GM18499 (cell line): ENCODE measurements around the gene MAMDC4.
A peak's percentile ranks its signal among the peaks of the same experiment; 100 is the strongest.

Experiments
- ATAC-seq: cut with Tn5 transposase; IDR thresholded peaks from one replicate; pipeline ENCODE4 v1.9.1; 2021; ENCODE audit warnings: moderate number of reproducible peaks; ENCODE audit not compliant: insufficient read depth, unreplicated experiment

The MAMDC4 gene

DNA sequence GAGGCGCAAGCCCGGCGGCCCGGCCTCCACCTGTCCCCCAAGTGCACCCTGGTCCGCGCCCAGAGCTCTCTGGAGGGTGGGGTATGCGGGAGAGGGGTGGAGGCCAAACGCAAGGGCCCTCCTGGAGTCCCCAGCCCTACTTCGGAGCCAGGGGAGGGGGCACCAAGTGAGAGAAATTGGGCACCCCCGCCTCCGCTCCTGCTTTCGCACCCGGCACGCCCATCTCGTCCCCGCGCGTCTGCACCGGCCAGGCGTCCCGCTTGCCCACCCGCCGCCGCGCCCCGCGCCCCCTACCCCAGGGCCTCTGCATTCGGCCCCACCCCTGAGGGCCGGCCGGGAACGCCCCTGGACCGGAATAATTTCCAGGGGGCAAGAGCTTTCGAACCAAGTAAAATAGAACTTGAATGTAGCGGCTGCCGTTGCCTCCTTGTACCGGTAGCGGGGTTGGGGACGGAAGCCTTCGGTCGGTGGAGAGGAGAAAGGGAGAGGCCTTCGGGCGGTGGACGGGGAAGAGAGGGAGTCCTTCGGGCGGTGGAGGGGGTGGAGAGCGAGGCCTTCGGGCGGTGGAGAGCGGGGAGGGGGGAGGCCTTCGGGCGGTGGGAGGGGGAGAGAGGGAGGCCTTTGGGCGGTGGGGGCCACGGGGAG lies 3.6 kb upstream of the MAMDC4 start:
- no peak for ATAC-seq

DNA sequence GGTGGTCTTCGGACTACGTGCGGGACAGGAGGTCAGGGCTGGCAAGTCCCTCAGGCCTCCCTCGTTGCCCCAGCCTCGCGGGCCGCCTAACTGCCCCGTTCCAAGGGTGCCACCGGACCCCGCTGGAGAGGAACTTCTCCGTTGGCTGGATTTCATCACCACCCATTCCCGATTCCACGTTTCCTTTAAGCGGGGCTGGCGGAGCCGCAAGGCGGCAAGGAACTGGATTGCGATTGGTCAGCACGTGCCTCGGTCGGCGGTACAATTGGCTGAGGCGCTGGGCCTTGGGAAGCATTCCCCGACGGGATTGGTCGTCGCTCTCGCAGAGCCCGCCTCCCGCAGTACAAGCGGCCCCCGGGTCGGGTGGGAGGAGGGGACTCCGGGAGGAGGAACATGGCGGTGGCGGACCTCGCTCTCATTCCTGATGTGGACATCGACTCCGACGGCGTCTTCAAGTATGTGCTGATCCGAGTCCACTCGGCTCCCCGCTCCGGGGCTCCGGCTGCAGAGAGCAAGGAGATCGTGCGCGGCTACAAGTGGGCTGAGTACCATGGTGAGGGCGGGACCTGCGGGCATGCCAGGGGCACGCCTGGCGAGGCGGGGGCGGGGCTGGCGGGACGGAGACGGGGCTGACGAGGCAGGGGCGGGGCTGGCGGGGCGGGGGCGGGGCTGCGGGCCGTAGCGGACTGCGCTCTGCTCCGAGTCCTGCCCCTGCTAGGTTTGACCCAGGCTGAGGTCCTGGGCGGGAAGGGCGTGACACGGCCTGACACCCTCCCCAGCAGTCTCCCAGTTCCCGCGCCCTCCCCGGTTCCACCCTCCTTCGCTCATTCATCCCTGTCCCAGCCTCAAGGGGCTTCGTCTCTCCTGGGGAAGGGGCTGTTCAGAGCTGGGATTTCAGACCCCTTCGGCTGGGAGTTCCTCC lies 2.8 kb upstream of the MAMDC4 start, which contains the start of gene PHPT1:
PHPT1 (plus strand) TSS at position 372 of the 922 bp plus-strand sequence; CDS start at position 394, 22 bp downstream.
- ATAC-seq = peak; percentile 67

DNA sequence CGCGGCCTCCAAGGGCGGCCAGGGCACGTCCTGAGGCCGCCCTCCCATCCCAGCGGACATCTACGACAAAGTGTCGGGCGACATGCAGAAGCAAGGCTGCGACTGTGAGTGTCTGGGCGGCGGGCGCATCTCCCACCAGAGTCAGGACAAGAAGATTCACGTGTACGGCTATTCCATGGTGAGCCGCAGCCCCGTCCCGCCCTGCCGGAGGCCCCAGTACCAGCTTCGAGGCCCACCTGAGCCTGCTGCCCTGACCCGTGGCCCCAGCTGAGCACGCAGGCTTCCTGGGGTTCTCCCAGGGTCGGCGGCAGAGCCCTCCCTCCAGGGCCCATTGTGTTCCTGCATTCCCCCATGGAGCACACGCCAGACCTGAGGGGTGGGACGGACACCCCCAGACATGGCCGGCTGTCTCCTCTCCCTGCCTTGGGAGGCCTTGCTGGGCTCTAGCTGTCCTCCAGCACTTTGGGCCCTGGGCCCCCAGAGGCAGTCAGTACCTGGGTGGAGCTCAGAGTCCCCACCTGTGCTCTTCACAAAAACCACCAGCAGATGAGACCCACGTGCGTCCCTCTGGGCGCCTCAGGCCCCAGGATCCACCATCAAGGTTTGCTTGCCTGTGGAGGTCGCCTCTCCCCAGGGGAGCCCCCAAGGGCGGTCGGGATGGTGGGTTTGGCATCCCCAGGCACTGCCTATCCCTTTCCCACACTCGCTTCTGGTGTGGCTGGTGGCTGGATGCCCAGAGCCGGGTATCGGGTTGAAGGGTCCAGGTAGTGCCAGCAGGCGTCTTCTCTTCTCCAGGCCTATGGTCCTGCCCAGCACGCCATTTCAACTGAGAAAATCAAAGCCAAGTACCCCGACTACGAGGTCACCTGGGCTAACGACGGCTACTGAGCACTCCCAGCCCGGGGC lies 1.9 kb upstream of the MAMDC4 start:
- ATAC-seq = no peak

DNA sequence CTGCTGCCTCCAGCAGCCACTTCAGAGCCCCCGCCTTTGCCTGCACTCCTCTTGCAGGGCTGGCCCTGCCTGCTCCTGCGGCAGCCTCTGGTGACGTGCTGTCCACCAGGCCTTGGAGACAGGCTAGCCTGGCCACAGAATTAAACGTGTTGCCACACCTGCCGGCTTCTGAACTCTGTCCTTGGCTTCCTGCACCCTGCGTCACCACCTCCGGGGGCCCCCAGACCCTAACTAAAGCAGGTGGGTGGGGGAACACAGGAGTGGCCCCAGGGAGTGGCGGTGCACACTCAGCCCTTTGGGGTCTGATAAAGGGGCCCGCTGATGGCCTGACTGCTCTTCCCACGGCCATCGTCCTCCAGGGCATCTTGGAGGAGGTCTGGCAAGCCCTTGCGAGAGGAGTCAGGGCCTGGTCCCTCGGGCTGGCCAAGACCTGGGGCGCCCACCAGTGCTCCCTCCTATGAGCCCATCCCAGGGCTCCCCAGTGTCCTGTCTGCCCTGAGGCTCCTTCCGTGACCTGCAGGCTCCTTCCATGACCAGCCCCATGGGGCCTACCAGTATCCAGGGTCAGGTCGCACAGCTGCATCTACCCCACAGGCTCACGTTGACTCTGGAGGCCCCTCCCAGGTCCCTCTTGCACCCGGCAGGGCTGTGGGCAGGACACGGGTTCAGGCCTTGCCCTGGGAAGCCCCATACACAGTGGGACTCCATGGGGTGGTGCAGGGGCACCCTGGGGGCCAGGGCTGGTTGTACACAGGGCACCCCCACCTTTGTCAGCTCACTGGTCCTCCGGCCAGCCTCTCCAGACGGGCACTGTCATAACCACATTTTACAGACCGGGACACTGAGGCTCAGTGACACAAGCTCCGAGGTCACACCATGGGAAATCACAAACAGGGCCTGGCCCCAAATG lies 1.0 kb upstream of the MAMDC4 start:
- ATAC-seq = no peak

DNA sequence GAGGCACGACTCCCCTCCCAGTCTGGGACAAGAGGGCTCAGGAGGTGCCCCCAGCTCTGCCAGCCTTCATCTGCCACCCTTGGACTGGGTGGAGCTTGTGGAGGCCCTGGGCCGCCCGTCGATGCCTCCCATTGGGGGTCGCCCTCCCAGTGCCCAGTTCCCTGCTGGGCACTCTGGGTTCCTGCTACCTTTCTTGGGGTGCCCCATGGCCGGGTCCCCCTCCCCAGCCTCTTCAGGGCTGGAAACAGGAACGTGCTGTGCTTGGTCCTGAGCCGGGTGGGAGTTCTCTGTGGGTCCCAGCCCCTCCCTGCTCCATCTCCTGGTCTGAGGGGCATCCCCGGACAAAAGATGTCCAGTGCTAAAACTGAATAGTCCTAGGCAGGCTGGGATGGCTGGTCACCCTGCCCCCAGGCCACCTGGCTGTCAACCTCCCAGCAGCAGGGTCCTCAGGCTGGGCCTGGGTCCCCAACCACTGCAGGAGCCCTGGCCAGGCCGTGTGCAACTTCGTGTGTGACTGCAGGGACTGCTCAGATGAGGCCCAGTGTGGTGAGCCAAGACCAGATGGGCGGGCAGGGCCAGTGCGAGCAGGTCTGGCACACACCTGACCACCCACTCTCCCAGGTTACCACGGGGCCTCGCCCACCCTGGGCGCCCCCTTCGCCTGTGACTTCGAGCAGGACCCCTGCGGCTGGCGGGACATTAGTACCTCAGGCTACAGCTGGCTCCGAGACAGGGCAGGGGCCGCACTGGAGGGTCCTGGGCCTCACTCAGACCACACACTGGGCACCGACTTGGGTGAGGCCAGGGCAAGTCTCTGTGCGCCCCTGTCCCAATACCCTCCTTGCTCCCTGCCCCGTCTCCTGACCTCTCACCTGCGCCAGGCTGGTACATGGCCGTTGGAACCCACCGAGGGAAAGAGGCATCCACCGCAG lies 784 bp downstream of the MAMDC4 start:
- ATAC-seq = no peak

DNA sequence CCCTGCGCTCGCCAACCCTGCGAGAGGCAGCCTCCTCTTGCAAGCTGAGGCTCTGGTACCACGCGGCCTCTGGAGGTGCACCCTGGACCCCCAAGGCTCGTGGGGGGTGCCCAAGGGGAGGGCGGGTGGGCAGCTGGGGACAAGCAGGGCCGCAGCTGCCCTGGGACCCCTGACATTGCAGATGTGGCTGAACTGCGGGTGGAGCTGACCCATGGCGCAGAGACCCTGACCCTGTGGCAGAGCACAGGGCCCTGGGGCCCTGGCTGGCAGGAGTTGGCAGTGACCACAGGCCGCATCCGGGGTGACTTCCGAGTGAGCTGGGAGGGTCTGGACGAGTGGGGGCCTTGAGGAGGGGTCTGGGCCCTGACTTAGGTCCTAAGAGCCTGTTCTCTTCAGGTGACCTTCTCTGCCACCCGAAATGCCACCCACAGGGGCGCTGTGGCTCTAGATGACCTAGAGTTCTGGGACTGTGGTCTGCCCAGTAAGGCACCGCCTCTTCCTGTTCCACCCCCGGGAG lies 1.5 kb downstream of the MAMDC4 start:
- ATAC-seq = no peak

DNA sequence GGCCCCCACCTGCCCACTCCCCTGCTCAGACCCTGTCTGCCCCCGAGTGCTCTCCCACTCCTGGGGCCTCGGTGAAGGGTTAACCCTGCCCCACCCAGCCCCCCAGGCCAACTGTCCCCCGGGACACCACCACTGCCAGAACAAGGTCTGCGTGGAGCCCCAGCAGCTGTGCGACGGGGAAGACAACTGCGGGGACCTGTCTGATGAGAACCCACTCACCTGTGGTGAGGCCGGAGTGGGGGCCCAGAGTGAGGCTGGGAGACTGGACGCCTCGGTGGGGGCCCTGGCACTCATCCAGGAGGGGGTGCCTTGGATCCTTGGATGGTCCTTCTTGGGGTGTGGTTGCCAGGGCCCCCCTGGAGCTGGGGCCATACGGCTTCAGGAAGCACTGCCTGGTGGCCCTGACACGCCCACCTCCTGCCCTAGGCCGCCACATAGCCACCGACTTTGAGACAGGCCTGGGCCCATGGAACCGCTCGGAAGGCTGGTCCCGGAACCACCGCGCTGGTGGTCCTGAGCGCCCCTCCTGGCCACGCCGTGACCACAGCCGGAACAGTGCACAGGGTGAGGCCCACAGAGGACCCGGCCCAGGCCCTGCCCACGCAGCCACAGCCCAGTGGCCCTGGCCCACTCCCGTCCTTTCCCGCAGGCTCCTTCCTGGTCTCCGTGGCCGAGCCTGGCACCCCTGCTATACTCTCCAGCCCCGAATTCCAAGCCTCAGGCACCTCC lies 2.1 kb downstream of the MAMDC4 start:
- no peak for ATAC-seq

DNA sequence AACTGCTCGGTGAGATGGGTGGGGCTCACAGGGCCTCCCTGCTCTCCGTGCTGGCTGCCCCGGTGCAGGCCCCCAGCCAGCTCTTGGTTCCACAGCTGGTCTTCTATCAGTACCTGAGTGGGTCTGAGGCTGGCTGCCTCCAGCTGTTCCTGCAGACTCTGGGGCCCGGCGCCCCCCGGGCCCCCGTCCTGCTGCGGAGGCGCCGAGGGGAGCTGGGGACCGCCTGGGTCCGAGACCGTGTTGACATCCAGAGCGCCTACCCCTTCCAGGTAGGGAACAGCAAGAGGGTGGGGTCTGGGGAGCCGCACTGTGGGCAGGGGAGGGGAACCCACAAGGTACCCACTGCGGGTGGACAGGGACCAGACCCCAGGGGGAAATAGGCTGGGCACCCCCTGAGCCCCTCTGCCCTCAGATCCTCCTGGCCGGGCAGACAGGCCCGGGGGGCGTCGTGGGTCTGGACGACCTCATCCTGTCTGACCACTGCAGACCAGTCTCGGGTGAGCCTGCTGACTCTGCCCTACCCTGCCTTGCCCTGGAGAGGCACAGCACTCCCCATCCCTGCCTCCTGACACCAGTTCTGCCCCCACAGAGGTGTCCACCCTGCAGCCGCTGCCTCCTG lies 2.8 kb downstream of the MAMDC4 start:
- no peak for ATAC-seq

DNA sequence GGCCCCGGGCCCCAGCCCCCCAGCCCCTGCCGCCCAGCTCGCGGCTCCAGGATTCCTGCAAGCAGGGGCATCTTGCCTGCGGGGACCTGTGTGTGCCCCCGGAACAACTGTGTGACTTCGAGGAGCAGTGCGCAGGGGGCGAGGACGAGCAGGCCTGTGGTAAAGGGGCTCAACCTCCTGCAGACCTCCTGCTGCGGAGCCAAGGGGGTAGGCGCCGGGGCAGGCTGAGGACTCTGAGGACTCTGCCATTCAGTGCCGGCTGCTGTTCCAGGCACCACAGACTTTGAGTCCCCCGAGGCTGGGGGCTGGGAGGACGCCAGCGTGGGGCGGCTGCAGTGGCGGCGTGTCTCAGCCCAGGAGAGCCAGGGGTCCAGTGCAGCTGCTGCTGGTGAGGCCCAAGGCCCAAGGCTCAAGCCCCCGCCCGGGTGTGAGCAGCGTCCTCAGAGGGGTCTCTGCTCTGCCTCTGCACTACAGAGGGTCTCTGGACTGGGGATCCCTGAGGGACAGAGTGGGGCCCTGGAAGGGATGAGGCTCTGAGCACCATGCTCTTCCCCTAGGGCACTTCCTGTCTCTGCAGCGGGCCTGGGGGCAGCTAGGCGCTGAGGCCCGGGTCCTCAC lies 3.4 kb downstream of the MAMDC4 start:
- ATAC-seq = no peak

DNA sequence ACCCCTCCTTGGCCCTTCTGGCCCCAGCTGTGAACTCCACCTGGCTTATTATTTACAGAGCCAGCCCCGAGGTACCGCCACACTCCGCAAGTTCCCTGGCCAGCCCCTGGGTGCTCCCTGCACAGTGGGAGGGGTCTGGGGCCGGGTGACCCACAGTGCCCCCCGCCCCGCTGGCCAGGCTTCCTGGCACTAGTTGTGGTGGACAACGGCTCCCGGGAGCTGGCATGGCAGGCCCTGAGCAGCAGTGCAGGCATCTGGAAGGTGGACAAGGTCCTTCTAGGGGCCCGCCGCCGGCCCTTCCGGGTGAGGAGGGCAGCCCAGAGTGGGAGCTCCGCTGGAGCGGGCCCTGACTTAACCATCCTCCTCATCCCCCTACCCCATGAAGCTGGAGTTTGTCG lies 3.9 kb downstream of the MAMDC4 start:
- no peak for ATAC-seq

DNA sequence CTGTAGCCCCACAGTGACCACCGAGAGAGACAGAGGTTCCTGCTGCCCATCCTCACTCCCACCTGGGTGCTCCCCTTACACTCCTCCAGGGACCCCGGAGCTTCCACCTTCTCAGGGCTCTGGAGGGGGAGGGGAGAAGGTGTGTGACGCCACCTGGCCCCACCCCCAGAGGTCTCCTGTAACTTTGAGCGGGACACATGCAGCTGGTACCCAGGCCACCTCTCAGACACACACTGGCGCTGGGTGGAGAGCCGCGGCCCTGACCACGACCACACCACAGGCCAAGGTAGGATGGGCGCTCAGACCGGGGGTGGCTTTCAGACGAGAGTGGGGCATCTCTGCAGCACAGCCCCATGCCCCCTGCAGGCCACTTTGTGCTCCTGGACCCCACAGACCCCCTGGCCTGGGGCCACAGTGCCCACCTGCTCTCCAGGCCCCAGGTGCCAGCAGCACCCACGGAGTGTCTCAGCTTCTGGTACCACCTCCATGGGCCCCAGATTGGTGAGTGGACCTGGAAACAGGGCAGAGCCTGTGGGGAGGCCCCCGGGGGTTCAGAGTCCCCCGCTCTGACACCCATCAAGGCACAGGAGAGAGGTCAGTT lies 4.5 kb downstream of the MAMDC4 start:
- ATAC-seq = no peak

DNA sequence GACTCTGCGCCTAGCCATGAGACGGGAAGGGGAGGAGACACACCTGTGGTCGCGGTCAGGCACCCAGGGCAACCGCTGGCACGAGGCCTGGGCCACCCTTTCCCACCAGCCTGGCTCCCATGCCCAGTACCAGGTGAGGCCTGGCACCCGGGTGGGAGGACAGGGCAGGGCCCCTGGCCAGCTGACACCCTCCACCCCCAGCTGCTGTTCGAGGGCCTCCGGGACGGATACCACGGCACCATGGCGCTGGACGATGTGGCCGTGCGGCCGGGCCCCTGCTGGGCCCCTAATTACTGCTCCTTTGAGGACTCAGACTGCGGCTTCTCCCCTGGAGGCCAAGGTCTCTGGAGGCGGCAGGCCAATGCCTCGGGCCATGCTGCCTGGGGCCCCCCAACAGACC lies 5.0 kb downstream of the MAMDC4 start:
- no peak for ATAC-seq

DNA sequence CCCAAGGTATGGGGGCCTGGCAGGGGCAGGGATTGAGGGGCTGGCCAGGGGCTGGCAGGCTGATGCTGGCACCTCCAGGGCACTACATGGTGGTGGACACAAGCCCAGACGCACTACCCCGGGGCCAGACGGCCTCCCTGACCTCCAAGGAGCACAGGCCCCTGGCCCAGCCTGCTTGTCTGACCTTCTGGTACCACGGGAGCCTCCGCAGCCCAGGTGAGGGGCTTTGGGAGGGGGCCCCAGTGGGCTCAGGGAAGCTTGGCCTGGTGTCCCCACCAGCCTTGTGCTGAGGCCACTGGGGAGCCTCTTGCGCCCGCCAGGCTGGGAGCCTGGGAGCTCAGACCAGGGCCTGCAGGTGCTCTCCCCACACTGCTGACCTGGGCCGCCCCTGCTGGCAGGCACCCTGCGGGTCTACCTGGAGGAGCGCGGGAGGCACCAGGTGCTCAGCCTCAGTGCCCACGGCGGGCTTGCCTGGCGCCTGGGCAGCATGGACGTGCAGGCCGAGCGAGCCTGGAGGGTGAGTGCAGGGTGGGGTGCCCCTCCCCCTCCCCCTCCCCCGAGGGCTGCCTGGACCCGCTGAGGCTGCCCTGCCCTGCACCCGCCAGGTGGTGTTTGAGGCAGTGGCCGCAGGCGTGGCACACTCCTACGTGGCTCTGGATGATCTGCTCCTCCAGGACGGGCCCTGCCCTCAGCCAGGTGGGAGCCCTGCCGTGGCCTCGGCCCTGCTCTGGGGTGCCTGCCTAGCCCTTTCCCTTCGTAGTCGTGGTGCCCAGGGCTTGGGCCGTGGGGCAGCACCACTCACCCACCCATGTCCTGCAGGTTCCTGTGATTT lies 5.7 kb downstream of the MAMDC4 start:
- no peak for ATAC-seq

DNA sequence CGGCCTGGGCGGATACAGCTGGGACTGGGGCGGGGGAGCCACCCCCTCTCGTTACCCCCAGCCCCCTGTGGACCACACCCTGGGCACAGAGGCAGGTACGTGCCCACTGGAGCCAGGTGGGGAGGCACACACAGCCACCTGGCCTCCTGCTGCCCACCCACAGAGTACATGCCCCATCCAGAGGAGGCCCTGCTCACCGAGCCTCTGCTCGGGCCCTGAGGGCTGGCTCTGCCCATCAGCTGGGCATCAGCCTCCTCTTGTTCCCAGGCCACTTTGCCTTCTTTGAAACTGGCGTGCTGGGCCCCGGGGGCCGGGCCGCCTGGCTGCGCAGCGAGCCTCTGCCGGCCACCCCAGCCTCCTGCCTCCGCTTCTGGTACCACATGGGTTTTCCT lies 6.3 kb downstream of the MAMDC4 start:
- ATAC-seq = no peak

DNA sequence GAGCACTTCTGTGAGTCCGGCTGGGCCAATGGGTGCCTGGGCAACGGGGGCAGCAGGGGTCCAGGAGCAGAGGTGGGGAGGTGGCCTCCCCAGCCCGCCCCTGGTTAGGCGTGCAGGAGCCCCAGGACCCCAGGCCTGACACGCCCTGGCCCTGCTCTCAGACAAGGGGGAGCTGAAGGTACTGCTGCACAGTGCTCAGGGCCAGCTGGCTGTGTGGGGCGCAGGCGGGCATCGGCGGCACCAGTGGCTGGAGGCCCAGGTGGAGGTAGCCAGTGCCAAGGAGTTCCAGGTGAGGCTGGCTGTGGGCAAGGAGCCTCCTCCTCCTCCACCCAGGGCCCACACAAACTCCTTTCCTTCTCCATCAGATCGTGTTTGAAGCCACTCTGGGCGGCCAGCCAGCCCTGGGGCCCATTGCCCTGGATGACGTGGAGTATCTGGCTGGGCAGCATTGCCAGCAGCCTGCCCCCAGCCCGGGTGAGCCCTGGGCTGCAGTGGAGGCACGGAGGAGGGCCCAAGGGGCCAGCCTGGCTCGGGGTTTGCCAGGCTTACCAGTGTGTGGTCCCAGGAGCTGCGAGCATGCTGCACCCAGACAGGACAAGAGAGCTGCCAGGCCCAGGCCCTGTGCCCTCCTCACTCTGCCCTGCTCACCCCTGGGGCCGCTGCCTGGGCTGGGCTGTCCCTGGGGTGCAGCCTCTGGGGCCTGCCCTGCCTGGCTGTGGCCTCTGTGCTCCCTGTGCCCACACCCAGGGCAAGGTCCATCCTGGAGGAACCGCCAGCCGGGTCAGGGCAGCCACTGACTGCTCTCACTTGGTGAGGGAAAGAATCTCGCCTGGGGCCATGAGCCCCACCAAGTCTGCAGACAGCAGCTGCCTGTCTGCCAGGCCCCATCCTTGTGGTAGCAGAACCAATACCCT lies 7.0 kb downstream of the MAMDC4 start:
- no peak for ATAC-seq
